DMS 273 treated with DMSO at 0.1 percent for 48 hours (cell line): ENCODE data around the gene SYNDIG1.

Experiments used
- DNase-seq: peaks from one replicate; lab custom pipeline; 2025; lab: John Stamatoyannopoulos, UW

SYNDIG1 gene

DNA sequence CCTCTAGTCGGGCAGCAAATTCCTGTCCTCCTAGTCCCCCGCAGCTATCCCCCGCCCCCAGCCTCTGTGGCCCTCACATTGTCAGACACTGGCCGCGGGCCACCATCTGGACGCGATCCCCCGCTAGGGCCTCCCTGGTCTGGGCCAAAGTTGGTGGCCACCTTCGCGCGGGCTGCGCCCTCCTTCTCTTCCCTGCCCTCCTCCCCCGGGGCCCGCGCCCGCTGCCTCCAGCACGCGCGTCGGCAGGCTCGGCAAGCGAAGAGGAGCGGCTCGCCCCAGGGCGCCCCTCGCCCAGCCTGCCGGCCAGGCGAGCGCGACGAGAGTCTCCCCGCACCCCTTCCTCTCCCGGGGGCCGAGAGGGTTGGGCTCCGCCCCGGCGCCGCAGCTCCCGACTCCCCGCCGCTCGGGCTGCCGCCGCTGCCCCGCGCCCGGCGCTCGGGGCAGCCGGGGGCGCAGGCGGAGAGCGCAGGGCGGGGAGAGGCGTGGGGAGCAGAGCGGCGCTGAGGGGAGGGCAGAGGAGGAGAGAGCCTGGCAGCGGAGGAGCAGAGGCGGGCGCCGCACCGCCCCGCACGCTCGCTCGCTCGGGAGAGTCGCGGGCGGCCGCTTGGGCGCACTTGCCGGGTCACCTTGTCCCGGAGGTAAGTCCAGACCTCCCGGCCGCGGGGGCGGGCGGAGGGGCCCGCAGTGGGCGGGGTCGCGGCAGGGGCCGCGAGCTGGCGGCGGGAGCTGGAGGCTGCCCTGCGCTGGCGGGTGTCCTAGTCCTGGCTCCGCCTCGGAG, at the start of gene SYNDIG1:
Gene SYNDIG1, plus strand, starts transcription at position 514 of the 778 bp plus-strand sequence. CDS start 73,469 bp downstream, outside the sequence.
- no peak for DNase-seq

DNA sequence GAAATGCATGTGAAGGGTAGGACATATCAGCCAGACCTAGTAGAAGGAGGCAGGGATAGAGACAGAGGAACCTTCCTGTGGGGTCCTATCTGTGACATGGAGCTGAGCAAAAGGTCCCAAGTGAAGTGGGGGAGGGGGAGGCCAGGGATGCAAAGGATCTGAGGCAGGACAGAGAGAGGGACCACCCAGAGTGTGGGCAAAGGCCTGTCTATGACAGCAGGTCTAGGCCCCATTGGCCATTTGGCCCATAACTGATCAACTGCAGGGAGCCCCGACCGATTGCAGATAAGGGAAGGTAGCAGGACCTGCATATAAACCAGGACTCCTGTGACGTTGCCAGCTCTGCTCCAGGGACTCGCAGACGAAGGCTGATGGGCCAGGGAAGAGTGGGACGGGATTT, 49.6 kb upstream of the SYNDIG1 start:
- DNase-seq = no peak

DNA sequence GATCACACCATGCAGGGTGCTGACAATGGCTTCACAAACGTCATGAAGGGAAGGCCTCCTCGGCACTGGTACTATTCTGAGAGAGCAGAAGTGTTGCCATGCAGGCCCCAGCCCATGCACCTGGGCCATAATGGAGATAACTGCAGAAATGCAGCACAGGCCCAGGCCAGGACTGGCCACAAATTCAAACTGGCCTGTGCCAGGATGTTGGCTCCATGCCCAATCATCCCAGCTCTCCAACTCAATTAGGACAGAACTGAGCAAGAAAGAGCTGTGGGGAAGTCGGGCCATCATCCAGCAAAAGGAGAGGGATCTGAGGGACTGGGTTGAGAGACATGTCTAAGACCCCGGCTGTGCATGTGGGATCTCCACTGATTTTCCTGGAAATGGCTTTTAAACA, 48.9 kb upstream of the SYNDIG1 start:
- no peak for DNase-seq

DNA sequence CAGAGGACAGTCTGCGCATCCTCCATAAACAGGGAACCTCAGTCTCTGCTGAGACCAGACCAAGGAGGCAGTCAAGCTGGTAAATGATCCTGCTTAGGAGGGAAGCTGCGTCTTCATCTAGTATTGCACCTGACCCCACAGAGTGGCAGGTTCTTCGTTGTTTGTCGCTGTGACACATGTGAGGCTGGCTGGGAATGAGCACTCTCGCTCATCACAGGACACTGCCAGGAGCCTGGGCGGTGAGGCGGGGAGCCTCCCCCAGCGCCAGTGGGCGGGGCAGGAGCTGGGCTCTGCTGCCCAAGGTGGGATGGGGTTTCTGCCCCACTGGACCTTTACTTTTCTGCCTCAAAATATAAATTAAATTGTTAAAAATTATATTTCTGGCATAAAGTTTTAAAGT, 48.4 kb upstream of the SYNDIG1 start:
- no peak for DNase-seq

DNA sequence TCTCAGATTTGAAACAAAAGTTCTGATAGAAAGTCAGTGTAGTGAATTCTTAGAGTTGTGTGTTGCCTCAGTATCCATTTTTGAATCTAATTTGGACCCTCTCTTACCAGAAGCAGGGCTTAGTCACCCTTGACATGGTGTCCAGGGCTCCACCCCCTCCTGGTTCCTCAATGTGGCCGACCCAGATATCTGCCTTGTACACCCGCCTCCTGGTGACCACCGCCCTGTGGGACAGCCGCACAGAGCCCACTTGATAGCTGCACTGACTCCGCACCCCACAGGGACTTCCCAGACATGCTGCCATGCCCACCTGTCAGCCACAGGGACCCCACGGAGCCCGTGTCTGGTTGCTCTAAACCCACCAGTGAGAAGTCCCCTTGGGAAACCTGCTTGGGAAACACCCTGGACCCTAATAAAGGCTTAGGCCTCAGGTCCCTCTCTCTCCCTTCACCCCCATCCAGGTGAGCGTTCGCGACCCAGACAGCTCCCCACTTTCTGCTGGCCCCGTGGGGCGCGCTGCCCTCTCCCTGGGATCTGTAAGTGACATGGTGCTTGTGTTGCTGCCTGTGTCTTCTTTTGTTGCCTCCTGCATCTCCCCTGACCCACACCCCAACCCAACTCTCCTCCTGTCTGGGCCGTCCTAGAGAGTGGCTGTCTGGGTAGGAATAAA, 47.2 kb upstream of the SYNDIG1 start:
- DNase-seq = no peak

DNA sequence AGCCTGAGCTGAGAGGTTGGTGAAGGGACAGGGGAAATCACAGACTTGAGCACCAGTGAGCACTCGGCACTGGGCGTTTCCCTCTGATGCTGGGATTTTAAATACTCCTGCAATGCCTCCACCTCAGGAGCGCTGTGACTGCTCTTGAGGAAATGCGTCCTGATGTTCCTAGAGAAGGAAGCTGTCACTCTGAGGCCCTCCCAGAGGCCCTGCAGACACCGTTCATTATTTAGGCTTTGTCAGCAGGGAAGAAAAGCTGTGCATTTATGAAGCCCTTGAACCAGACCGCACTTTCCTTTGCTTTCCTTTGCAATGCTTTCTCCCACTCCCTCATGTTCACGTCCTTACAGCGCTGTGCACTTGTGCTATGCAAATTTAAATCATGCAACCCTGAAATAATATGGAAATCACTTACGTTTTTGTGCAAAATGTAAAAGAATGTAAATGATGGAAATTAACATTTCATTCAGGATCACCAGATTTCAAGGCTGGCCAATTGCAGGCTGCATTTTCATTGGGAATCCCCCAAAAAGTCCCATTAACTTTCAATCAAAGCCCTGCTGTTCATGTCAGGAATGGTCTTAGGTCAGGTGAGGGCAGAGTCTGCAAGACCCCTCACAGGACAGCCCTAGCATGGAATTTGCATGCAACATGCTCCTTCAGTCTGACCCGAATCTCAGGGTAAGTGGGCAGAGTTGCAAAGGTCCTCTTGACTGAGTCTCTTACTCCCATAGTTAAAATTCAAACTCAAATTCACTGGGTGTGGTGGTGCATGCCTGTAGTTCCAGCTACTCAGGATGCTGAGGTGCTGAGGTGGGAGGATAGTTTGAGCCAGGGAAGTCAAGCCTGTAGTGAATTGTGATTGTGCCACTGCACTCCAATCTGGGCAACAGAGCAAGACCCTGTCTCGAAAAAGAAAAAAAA, 45.8 kb upstream of the SYNDIG1 start:
- no peak for DNase-seq

DNA sequence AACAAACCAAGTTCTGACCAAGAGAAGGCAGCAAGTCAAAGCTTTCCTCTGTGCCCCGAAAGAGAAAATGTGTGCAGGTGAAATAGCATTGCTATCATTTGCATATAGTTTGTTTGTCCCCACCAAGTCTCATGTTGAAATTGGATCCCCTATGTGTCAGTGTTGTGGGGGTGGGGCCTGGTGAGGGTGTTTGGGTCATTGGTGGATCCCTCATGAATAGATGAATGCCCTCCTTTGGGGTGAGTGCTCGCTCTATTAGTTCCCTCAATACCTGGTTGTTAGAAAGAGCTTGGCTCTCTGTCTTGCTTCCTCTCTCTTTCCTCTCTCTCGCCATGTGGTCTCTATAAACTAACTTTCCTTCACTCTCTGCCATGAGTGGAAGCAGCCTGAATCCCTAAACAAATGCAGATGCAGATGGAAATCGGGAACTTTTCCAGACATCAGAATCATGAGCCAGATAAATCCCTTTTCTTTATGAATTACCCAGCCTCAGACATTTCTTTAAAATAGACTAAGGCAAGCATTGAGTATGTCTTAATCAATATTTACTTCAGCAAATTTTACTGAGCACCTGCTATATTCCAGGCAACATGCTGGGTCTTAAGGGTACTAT, 43.8 kb upstream of the SYNDIG1 start:
- DNase-seq = no peak

DNA sequence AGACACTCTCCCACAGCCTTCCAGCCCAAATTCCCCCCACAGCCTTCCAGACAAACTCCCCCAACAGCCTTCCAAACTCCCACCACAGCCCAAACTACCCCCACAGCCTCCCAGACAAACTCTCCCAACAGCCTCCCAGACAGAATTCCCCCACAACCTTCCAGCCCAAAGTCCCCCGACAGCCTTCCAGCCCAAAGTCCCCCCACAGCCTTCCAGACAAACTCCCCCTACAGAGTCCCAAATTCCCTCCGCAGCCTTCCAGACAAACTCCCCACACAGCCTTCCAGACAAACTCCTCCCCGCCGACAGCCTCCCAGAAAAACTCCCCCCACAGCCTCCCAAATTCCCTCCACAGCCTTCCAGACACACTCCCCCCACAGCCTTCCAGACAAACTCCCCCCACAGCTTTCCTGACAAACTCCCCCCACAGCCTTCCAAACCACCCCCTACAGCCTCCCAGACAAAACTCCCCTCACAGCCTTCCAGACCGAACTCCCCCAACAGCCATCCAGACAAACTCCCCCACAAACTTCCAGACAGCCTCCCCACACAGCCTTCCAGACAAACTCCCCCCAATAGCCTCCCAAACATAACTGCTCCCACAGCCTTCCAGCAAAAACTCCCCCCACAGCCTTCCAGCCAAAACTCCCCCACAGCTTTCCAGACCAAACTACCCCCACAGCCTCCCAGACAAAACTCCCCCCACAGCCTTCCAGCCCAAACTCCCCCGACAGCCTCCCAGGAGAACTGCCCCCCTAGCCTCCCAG, 38.0 kb upstream of the SYNDIG1 start:
- no peak for DNase-seq

DNA sequence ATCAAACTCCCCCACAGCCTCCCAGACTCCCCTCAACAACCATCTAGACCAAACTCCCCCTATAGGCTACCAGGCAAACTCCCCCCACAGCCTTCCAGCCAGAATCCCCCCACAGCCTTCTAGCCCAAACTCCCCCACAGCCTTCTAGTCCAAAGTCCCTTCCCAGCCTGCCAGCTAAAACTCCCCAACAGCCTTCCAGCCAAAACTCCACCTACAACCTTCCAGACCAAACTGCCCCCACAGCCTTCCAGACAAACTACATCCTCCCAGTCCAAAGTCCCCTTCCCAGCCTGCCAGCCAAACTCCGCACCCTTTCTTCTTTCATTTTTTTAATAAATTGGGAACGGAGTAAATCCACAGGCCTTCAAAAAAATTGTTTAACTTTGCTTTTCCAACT, 37.4 kb upstream of the SYNDIG1 start:
- DNase-seq = no peak

DNA sequence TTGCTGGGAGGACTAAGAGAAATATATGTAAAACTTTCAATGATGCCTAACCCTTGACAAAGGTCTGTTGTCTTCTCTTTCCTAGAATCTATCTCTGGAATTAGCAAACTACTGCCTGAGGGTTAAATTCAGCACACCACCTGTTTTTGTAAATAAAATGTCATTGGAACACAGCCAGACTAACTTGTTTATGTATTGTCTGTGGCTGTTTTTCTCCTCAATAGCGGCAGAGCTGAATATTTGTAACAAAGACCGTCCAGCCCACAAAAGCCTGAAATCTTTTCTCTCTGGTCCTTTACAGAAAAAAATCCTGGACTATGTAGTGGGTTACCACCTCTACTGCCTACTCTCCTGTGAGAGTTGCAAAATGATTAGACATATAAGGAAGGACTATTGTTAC, 33.3 kb upstream of the SYNDIG1 start:
- no peak for DNase-seq

DNA sequence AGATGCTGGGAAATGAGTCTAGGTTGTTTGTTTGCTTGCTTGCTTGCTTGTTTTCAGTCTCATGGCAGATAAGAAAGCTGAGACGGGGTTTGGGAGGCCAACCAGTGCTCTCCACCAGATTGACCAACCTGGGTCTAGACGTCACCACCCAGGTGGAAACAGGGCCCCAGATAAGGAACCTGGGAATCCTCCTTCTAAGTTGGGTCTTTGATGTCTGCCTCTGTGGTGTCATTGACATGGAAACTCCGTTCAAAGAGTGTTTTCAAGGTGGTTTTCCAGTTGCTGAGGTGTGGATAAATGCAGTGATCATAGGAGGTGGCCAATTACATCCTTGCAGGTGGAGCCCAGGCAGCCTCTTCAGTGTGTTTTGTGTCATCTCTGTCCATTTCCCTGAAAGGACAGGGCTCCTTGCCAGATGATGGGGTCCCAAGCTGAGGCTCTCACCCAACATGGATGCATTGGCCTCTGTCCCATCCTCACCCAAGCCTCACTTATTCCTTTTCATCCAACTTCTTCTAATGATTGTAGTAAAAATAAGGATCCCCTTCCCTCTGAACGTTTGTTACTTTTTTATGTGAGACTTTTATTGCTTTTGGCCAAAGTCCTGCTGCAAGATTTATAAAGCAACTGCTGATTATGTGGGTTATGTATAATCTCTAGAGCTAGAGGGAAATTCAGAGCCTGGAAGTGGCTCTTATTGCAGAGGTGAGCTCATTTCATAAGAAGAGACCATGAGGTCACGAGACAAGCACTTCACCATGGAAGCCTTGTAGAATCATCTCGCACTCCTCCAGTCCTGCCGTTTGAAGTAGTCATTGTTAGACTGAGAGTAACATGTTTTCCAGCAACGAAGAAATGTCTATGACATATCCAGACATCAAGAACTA, 32.0 kb upstream of the SYNDIG1 start:
- DNase-seq = no peak

DNA sequence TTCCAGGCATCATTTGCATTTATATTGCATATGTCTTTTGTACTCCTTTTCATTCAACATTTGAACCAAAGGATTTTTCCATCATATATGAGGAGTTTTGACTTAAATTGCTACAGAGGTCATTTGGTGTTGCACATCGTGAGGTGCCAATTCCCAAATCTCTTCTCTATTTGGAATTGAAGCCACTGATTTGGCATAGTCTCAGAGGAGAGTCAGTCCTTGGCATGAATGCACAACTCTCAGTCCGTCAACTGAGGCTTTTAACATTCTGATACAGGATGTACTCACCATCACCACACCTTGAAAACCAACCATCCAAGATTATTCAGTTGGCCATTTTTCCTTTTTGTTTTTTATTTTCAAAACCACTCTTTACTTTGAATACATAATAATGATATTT, 31.1 kb upstream of the SYNDIG1 start:
- no peak for DNase-seq

DNA sequence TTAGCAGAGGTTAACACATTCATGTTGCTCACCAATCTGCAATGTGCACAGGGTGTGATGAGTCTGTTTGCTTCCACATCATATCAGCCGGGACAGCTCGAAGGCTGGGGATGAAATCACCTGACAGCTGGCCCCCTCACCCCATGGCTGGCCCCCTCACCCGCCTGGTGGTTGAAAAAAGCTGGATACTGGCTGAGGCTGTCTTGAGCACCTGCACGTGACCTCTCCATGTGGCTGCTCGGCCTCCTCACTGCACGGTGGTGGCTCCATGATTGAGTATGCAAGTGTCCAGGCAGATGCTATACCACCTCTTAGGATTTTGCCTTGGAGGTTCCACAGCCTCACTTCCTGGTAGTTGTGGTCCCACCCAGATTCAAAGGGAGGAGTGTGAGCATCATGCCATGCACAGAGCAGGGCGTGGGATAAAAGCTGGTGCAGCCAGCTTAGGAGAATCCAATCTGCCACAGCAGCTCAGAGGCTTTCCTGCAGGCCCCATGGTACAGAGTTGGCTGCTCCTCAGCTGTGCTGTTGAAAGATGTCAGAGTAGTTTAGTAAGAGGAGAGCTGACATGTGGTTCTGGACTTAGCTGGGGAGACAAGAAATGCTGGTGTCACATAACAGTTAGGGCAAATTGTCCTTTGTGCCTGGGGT, 29.6 kb upstream of the SYNDIG1 start:
- DNase-seq = no peak

DNA sequence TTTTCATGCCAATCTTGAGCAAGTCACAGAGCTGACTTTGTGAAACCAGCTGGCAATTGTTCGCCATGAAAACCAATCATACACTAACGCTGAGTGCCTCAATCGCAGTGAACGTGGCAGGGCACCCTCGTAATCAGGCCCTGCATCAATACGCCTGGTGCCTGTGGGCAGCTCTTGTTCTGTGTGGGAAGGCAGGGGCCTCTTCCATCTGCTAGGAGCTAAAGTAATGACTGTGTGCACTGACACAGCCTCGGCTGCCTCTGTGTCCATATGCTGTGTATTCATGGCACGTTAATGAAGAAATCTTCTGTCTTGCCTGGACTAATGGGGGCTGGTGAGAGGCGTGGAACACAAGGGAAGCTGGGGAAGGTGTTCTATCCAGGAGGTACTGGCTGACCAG, 27.8 kb upstream of the SYNDIG1 start:
- DNase-seq = no peak

DNA sequence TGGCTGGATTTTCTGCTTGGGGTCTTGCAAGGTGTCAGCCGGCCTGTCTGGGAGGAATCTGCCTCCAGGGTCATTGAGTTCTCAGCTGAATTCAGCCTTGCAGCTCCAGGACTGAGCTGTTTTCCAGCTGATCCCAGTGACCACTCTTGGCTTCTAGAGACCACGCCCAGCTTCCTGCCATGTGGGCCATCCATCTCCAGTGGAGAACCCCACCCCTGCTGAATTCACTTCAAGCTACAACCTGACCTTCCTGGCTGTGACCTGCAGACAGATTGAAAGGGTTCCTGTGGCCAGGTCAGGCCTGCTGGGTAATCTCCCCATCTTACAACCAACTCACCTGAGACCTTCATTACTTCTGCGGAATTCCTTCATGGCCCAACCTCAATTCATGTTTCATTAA, 26.5 kb upstream of the SYNDIG1 start:
- no peak for DNase-seq

DNA sequence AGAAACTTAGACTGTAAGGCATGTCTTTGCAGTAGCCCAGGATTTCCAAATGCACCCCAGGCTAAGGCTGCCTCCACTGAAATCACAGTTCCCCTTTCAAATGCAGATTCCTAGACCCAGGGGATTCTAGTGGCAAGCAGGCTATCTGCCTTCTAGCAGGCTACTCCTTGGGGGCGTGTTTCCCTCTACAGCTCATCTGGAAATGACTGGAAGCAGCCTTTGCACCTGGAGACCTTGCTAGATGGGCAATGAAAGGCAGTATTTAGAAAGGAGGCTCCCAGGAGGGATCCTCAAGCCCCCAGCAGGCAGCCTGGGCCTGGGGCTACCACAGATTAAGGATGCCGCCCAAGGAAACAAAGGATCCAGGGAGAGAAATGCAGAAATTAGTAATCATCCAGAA, 26.0 kb upstream of the SYNDIG1 start:
- DNase-seq = no peak

DNA sequence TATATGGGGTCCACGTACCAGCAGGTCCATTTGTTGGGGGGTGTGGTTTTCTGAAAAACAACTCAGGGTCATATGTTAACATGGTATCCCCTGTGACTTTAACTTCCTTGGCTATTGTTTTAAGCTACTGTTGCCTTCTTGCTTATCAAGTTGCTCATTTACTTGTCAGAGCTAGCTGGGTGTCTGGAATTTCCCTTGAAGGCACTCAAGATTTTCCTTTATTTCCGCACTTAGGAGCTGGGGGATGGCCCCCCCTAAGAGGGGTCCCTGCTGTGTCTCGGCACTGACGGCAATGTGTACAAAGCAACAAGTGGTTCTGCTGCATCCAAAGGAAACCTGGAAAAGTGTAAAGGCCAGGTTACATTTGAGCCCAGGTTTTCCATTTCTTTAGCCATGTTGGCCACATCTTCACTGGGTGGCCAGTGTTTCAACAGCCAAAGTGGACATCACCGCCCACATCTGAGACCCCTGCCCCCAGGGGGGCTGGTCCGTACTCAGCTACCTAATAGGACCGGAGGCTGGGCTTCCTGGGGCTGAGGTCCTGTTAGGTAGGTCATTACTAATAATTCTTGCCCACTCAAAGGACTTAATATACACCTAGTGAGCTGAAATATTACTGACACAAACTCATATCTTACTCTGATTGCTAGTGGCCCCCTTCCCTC, 24.8 kb upstream of the SYNDIG1 start:
- no peak for DNase-seq

DNA sequence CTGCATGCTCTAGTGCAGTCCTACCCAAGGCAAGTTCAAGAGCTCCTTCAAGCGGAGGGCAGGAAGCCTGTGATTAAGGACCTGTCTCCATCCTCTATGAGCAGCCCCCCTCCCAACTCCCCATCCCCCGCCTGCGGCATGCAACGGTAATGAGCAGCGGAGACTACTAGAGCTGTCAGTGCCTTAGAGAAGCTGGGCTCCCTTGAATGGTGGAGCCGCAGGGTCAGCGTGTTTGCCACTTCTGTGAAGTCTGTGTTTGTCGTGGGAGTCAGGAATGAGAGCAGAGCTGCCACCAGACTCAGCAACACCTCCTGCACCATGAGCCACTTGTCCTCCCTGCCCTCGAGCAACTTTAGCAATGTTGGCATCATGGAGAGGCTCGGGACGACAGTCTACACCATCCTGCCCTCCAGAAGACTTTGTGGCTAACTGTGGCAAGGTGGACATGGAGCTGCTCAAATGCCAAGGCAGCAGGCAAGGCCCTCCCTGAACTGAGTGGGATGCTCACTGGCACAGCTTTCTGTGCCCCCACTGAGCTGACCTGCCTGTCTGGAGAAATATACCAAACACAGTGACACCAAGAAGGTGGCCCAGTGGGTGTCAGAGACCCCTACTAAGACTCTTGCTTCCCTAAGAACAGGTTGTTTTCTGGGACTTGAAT, 23.8 kb upstream of the SYNDIG1 start:
- DNase-seq = no peak

DNA sequence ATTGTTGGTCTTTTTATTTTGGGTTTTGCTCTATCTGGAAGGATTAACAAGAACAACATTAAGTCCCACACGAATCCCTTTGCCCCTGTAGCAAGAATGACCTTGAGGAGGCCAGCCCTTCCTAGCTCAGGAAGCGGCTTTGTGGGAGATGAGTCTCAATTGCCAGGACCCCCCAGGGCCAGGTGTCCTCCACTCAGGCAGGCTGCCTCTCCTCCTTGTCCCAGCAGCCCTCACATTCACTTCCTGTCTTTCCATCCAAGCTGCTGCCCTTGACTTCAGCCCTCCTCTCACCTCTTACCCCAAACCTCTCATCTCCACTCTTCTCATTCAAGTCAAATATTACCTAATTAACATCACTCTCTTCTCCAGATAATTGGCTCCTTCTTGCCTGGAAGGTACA, 22.6 kb upstream of the SYNDIG1 start:
- no peak for DNase-seq
